PC-9 (cell line): ENCODE results near the gene GLTP. TPM values are rescaled to one million over a fixed set of nuclear protein-coding genes. Genes with fewer than 3 reads are reported as not detected.

Experiments used
- BruUV-seq: library from RNA; stranded (reverse); fragments of 400-500 nt; replicated peaks from 2 replicates; lab custom pipeline; 2021; lab: Mats Ljungman, UMichigan
- CTCF ChIA-PET: fragments of 300-600 bp; sonication (Branson Sonifier 250); formaldehyde crosslinking; loops from one replicate; lab custom pipeline; 2022; ENCODE audit warnings: antibody characterized with exemption; lab: Charles Lee
- POLR2A ChIA-PET: fragments of 300-600 bp; sonication (Branson Sonifier 250); formaldehyde crosslinking; loops from one replicate; lab custom pipeline; 2022; ENCODE audit warnings: antibody characterized with exemption; ENCODE audit not compliant: unreplicated experiment; lab: Charles Lee
- DNase-seq, 2 experiments: peaks; one replicate each; pipeline versions ENCODE4 v3.0.0 to v3.0.0-alpha.2; 2015 to 2022; ENCODE audit warnings: mixed read lengths in 1 of 2
- H2AFZ ChIP-seq: fragments of 200-600 bp; sonication (generic); 2 replicates; pipeline ENCODE4 v1.8.1; 2017; ENCODE audit warnings: antibody characterized with exemption
- H3F3A ChIP-seq: fragments of 200-600 bp; sonication (generic); 2 replicates; pipeline ENCODE4 v1.8.1; 2017; ENCODE audit warnings: antibody characterized with exemption, mild to moderate bottlenecking, low read depth; ENCODE audit not compliant: insufficient read depth
- H3K27ac ChIP-seq: fragments of 200-600 bp; sonication (generic); 2 replicates; pipeline ENCODE4 v1.6.1; 2016; ENCODE audit warnings: mixed run types
- H3K27me3 ChIP-seq: fragments of 200-600 bp; sonication (generic); 2 replicates; pipeline ENCODE4 v1.6.1; 2016; ENCODE audit warnings: low read depth, mixed run types; ENCODE audit not compliant: insufficient read depth
- H3K36me3 ChIP-seq: fragments of 200-600 bp; sonication (generic); 2 replicates; pipeline ENCODE4 v1.6.1; 2016; ENCODE audit warnings: low read depth, mixed run types
- H3K4me1 ChIP-seq: fragments of 200-600 bp; sonication (generic); replicated peaks from 2 replicates; pipeline ENCODE4 v1.6.1; 2016; ENCODE audit warnings: mixed run types; ENCODE audit not compliant: insufficient read depth
- H3K4me2 ChIP-seq: fragments of 200-600 bp; sonication (generic); 2 replicates; pipeline ENCODE4 v1.6.1; 2017; ENCODE audit warnings: mixed run types
- H3K4me3 ChIP-seq: fragments of 200-600 bp; sonication (generic); 2 replicates; pipeline ENCODE4 v1.6.1; 2016; ENCODE audit warnings: mixed run types
- H3K79me2 ChIP-seq: fragments of 200-600 bp; sonication (generic); 2 replicates; pipeline ENCODE4 v1.6.1; 2017; ENCODE audit warnings: low read depth, mixed run types
- H3K9me2 ChIP-seq: fragments of 200-600 bp; sonication (generic); 2 replicates; pipeline ENCODE4 v1.8.1; 2017; ENCODE audit warnings: mild to moderate bottlenecking; ENCODE audit not compliant: insufficient read depth
- H3K9me3 ChIP-seq: fragments of 200-600 bp; sonication (generic); 2 replicates; pipeline ENCODE4 v1.8.1; 2016; ENCODE audit warnings: low read depth; ENCODE audit not compliant: insufficient read depth
- H4K20me1 ChIP-seq: fragments of 200-600 bp; sonication (generic); 2 replicates; pipeline ENCODE4 v1.8.1; 2017; ENCODE audit not compliant: insufficient read depth
- EZH2 ChIP-seq: fragments of 200-600 bp; sonication (generic); IDR thresholded peaks from 2 replicates; pipeline ENCODE4 v1.8.0; 2017; ENCODE audit warnings: antibody characterized with exemption, low read depth
- intact Hi-C: fragments of 100-400 bp; cut with micrococcal nuclease; formaldehyde crosslinking; loops from one replicate; pipeline ENCODE4 v1.10.0; 2022; ENCODE audit not compliant: unreplicated experiment
- total RNA-seq: library from RNA; stranded (reverse); gene quantifications from 2 replicates; pipeline ENCODE4 v1.2.3, GENCODE V29; 2021
- TF ChIP-seq, protein P1 (sequence below): fragments of 200-600 bp; sonication (generic); conservative IDR thresholded peaks from 2 replicates; pipeline ENCODE4 v1.6.1; 2017; ENCODE audit warnings: mixed run types, antibody characterized with exemption, mild to moderate bottlenecking, moderate library complexity

Gene GLTP
- total RNA-seq, 1 experiment from 2014 or later = 30.3 TPM

- Histone ChIP-seq H3K79me2 (no peaks in the 10 kb centered on the region), H3K36me3 (no peaks in the 10 kb centered on the region), H3K27ac (no peak overlapping the region), H4K20me1 (no peaks in the 10 kb centered on the region), H3K4me3 (no peak overlapping the region), H3K9me3 (no peaks in the 10 kb centered on the region), H2AFZ (no peak overlapping the region), H3K9me2 (no peaks in the 10 kb centered on the region), H3K4me2 (peak overlapping the region; percentile 45), H3F3A (peaks cover 18% of the 10 kb centered on the region), H3K4me1 (peaks cover 26% of the 10 kb centered on the region), H3K27me3 (no peaks in the 10 kb centered on the region)
- no peak for DNase-seq
- CTCF ChIA-PET = interaction anchor here (0.5 kb wide), 1 partner anchor 1111 kb away, joined by 3 read pairs; no protein-coding TSS in a partner anchor
- POLR2A ChIA-PET = interaction anchor here (0.6 kb wide), 1 partner anchor 260 kb away, joined by 3 read pairs; no protein-coding TSS in a partner anchor
- no TSS peak for BruUV-seq
- TF ChIP-seq, protein P1, sequence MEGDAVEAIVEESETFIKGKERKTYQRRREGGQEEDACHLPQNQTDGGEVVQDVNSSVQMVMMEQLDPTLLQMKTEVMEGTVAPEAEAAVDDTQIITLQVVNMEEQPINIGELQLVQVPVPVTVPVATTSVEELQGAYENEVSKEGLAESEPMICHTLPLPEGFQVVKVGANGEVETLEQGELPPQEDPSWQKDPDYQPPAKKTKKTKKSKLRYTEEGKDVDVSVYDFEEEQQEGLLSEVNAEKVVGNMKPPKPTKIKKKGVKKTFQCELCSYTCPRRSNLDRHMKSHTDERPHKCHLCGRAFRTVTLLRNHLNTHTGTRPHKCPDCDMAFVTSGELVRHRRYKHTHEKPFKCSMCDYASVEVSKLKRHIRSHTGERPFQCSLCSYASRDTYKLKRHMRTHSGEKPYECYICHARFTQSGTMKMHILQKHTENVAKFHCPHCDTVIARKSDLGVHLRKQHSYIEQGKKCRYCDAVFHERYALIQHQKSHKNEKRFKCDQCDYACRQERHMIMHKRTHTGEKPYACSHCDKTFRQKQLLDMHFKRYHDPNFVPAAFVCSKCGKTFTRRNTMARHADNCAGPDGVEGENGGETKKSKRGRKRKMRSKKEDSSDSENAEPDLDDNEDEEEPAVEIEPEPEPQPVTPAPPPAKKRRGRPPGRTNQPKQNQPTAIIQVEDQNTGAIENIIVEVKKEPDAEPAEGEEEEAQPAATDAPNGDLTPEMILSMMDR = no peak
- no peak for TF ChIP-seq EZH2
- intact Hi-C loops = loop anchor here (2.0 kb wide), 1 partner anchor 18 kb away; no protein-coding TSS in a partner anchor
These were observed 57.9 kb downstream of the GLTP start for GRCh38 chr12:109822416-109822815.

- Histone ChIP-seq H3K9me2 (no peaks in the 10 kb centered on the region), H3K27me3 (no peaks in the 10 kb centered on the region), H3K4me2 (no peak overlapping the region), H4K20me1 (no peaks in the 10 kb centered on the region), H3F3A (peaks cover 18% of the 10 kb centered on the region), H3K27ac (no peak overlapping the region), H3K36me3 (no peaks in the 10 kb centered on the region), H3K79me2 (no peaks in the 10 kb centered on the region), H2AFZ (no peak overlapping the region), H3K4me1 (peaks cover 26% of the 10 kb centered on the region), H3K4me3 (no peak overlapping the region), H3K9me3 (no peaks in the 10 kb centered on the region)
- POLR2A ChIA-PET = no interaction called here
- CTCF ChIA-PET = no interaction called here
- DNase-seq = no peak
- BruUV-seq = no TSS peak
- no peak for TF ChIP-seq EZH2
- TF ChIP-seq, protein P1 = no peak
- intact Hi-C loops = loop anchor here (2.0 kb wide), 1 partner anchor 19 kb away; no protein-coding TSS in a partner anchor
These were observed 58.4 kb downstream of the GLTP start for GRCh38 chr12:109821968-109822367.

GRCh38 chr12:109820816-109821381 is 59.4 kb downstream of the GLTP start:
- Histone ChIP-seq H3K27me3 (no peaks in the 10 kb centered on the region), H3K36me3 (no peaks in the 10 kb centered on the region), H3K27ac (no peak overlapping the region), H3K4me1 (peaks cover 26% of the 10 kb centered on the region), H3K9me3 (no peaks in the 10 kb centered on the region), H3K9me2 (no peaks in the 10 kb centered on the region), H3F3A (peaks cover 18% of the 10 kb centered on the region), H2AFZ (no peak overlapping the region), H3K4me3 (no peak overlapping the region), H3K4me2 (no peak overlapping the region), H4K20me1 (no peaks in the 10 kb centered on the region), H3K79me2 (no peaks in the 10 kb centered on the region)
- no peak for TF ChIP-seq EZH2
- TF ChIP-seq, protein P1 = no peak
- POLR2A ChIA-PET = interaction anchor here (0.7 kb wide), 1 partner anchor 373 kb away, joined by 4 read pairs; no protein-coding TSS in a partner anchor
- DNase-seq = peak in 1 of 2 experiments; percentile 58
- intact Hi-C loops = no loop called here
- no TSS peak for BruUV-seq
- CTCF ChIA-PET = no interaction called here
